Mesodermal cell (in vitro differentiated cells): ENCODE data around the gene DOCK4.
"Not testable (repeated sequence)": the region's sequence is repeated elsewhere in the genome, so short reads cannot be mapped to it uniquely, and the experiment has no call there.

Experiments
- H3K27ac ChIP-seq: 2 replicates; pipeline ENCODE4 v1.7.0; 2013; ENCODE audit warnings: mild to moderate bottlenecking, low read depth, low read length, moderate library complexity; ENCODE audit not compliant: severe bottlenecking
- H3K36me3 ChIP-seq: 2 replicates; pipeline ENCODE4 v1.7.1; 2013; ENCODE audit warnings: mild to moderate bottlenecking, low read length, moderate library complexity; ENCODE audit not compliant: control insufficient read depth, insufficient read depth
- H3K4me1 ChIP-seq: one replicate; pipeline ENCODE4 v1.7.1; 2013; ENCODE audit warnings: mild to moderate bottlenecking, low read length; ENCODE audit not compliant: insufficient read depth, control insufficient read depth, poor library complexity, severe bottlenecking
- H3K4me3 ChIP-seq: 2 replicates; pipeline ENCODE4 v1.7.0; 2013; ENCODE audit warnings: low read length, control low read depth, mild to moderate bottlenecking; ENCODE audit not compliant: insufficient read depth, poor library complexity, severe bottlenecking; ENCODE audit errors: extremely low read depth
- H3K9me3 ChIP-seq: 2 replicates; pipeline ENCODE4 v1.7.1; 2013; ENCODE audit warnings: mild to moderate bottlenecking, low read length, moderate library complexity; ENCODE audit not compliant: control insufficient read depth
- WGBS, 2 experiments: methylation state at CpG; one replicate each; pipeline ENCODE4 v1.1.5; 2013; ENCODE audit warnings: missing lambda C conversion rate in 2 of 2; ENCODE audit not compliant: insufficient coverage in 2 of 2; 5-methylcytosine and 5-hydroxymethylcytosine counted together

Gene DOCK4

DNA sequence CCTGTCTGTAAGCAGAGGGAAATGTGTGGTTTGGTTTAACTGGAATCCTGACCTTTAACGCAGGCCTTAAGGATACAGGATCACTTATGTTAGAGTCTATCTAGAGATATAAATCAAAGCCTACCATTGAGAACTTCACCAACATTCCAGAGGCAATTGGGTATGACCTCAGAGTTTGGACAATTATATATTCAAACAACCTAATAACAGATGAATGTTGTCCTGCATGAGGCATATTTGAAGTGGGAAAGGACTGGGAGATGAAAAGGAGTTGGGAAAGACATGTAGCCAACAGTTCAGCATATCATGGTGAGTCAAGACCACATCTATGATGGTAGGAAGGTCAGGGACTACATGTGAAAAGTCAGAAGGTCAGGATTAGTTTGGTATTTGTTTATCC is 274.2 kb downstream of the DOCK4 start:
- WGBS, 2 experiments, result no CpG with 5 or more reads among the region's 1 CpG
- Histone ChIP-seq H3K27ac (peak overlapping the region; percentile 95), H3K4me3 (no peak overlapping the region), H3K9me3 (no peaks in the 10 kb centered on the region), H3K4me1 (peaks cover 18% of the 10 kb centered on the region), H3K36me3 (peaks cover 31% of the 10 kb centered on the region)

DNA sequence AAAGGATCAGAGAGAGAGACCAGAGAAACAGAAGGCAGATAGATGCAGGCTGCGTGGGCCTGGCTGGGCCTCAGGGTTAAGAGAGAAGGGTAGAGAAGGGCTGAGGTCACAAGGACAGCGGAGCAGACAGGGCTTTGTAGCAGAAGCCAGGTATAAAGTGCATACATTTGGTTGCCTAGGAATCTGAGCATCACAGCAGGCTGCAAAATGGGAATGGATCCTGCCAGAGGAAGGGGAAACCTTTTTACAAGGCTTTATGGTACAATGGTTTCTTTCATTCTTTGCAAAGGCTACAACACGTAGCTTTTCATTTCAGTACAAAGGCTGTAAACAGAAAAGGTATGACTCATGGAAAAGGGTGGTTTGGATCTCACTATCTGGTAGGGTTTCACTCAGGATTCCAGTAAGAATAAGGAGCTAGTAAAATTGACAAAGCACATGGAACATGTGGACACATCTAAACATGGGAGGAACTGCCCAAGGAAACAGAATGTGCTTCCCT is 275.1 kb downstream of the DOCK4 start:
- H3K27ac ChIP-seq, result peak overlapping the region; percentile 95
- H3K4me3 ChIP-seq, result no peak overlapping the region
- H3K9me3 ChIP-seq, result no peaks in the 10 kb centered on the region
- peaks cover 22% of the 10 kb centered on the region for H3K36me3 ChIP-seq
- peaks cover 18% of the 10 kb centered on the region for H3K4me1 ChIP-seq
- 67% methylated on average over 2 to 3 of the region's 3 CpGs for WGBS, 2 experiments

DNA sequence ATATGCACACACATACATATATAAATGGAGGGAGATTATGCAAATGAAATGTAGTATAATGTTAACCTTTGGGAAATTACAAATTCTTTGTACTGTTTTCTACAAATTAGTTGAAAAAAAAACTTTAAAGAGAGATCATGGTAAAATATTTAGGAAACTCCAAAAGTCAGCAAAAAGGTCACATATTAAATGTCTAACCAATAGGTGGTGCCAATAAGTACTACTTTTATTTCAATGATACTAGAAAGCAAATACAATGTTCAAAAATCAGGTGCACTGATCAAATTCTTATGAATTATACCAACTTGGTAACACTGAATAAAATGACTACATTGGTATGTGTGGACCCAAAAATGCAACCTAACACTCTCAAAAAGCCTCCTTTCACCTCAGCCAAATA is 276.9 kb downstream of the DOCK4 start:
- Histone ChIP-seq H3K27ac (no peak overlapping the region), H3K36me3 (peaks cover 18% of the 10 kb centered on the region), H3K4me3 (no peak overlapping the region), H3K4me1 (peaks cover 18% of the 10 kb centered on the region), H3K9me3 (no peaks in the 10 kb centered on the region)

DNA sequence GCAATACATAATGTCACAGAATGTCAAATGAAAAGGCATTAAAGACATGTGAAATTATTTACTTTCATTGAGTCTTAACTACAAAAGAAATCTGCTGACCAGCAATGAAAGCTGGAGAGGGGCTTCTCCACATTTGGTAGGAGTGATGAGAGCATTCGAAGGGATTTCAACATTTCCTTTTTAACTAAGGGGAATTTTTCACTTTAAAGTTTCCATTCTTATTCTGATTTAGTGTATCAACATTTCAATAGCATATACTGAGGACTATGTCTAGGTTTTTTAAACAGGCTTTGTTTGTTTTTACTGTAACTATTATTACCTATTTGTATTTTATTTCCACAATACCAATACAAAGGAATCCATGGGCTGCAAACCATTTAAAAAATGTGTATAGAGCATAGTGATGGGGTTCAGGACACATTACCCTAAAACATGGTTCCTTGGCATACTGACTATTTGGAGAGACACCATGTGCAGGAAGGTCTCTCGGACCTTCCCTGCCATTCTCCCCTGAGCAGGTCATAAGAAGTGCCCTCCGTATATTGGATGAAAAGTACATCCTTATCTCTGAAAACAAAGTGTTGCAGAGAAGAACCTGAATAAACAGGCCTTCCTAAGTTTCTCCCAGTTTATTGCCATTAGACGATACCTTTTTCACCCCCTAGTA is 278.7 kb downstream of the DOCK4 start:
- Histone ChIP-seq H3K4me3 (no peak overlapping the region), H3K27ac (no peak overlapping the region), H3K9me3 (no peaks in the 10 kb centered on the region), H3K36me3 (peaks cover 12% of the 10 kb centered on the region), H3K4me1 (peaks cover 18% of the 10 kb centered on the region)
- WGBS, 2 experiments, result 77 to 90% methylated on average over 2 to 3 of the region's 4 CpGs

DNA sequence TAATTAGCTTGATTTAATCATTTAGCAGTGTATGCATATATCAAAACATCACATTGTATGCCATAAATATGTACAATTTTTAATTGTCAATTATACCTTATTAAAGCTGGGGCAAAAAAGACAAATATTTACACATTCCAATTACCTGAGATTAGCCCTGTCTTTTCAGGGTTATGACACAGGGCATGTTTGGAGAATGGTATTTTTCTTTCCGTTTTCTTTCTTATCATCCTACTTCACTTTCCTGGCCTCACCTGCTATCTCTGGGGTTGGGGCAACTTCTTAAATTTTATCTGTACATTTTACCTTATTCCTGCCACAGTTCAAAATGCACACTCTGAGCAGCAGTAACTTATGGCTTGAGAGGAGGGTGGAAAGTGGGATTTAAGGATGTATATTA is 285.9 kb downstream of the DOCK4 start:
- peak overlapping the region; percentile 77 for H3K27ac ChIP-seq
- WGBS, 2 experiments, result no CpG with 5 or more reads among the region's 1 CpG
- H3K9me3 ChIP-seq, result no peaks in the 10 kb centered on the region
- no peak overlapping the region for H3K4me3 ChIP-seq
- H3K4me1 ChIP-seq, result peaks cover 25% of the 10 kb centered on the region
- H3K36me3 ChIP-seq, result peaks cover 10% of the 10 kb centered on the region

DNA sequence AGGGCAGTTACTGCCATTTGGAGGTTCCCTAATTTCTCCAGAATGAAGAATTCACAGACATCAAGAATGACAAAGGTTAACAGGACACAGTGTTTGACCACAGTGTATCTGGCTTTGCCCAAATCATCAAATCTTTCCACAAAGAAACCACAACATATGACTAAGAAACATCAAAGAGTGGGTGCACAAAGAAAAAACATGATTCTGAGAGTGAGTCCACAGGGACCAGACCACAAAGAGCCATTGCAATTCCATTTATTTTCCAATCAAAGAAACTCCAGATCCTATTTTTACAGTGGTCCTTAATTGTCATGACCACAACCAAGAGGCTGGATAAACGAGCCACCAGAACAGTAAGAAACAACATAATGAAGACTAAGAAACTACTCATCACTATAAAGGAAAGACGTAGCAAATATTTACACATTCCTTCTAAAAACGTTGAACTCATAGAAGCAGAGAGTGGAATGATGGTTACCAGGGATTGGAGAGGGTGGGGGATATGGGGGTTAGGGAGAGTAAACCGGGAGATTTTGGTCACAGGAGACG is 286.5 kb downstream of the DOCK4 start:
- H3K27ac ChIP-seq, result peak overlapping the region; percentile 77
- peaks cover 25% of the 10 kb centered on the region for H3K4me1 ChIP-seq
- peaks cover 9% of the 10 kb centered on the region for H3K36me3 ChIP-seq
- H3K9me3 ChIP-seq, result no peaks in the 10 kb centered on the region
- WGBS, 2 experiments, result 76 to 100% methylated on average over 1 to 2 of the region's 5 CpGs
- no peak overlapping the region for H3K4me3 ChIP-seq

DNA sequence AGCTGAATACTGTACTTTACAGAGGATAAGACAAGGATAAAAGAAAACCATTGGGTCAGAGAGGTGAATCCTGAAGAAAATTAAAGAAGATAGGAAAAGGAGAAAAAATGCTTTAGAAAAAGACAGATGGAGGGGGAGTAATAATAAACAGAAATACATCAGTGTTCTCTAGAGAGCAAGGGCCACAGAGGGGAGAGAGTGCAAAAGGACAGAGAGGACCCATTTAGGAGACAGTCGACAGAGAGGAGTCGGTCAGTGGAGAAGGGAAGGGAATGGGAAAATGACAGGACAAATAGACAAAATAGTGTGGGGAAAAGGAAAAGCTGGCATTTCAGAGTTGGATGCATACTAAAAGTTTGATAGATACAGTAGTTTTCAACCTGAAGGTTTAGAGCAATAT is 287.0 kb downstream of the DOCK4 start:
- 77 to 100% methylated on average over 2 of the region's 2 CpGs for WGBS, 2 experiments
- no peak overlapping the region for H3K4me3 ChIP-seq
- peak overlapping the region; percentile 77 for H3K27ac ChIP-seq
- H3K36me3 ChIP-seq, result peaks cover 9% of the 10 kb centered on the region
- peaks cover 25% of the 10 kb centered on the region for H3K4me1 ChIP-seq
- H3K9me3 ChIP-seq, result no peaks in the 10 kb centered on the region

DNA sequence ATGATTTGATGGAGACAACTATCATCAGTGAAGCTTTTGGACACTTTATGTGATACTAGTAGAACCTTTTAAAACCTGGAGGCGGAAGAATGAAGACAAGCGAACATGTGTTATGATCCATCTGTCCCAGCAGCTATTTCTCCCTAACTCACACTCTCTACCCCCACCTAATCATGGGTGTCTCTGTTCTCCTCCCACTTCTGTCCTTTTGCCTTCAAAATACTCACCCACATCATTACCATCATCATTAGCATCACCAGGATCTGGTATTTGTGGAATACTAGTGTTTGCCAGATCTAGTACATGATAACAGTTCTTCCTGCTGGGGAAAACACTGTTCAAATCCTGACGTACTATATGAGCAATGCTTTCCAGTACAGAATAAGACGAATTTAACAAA is 287.7 kb downstream of the DOCK4 start:
- WGBS, 2 experiments, result 83 to 100% methylated on average over 2 of the region's 4 CpGs
- H3K4me1 ChIP-seq, result peaks cover 25% of the 10 kb centered on the region
- H3K4me3 ChIP-seq, result no peak overlapping the region
- no peaks in the 10 kb centered on the region for H3K9me3 ChIP-seq
- H3K36me3 ChIP-seq, result peaks cover 8% of the 10 kb centered on the region
- H3K27ac ChIP-seq, result peak overlapping the region; percentile 77

DNA sequence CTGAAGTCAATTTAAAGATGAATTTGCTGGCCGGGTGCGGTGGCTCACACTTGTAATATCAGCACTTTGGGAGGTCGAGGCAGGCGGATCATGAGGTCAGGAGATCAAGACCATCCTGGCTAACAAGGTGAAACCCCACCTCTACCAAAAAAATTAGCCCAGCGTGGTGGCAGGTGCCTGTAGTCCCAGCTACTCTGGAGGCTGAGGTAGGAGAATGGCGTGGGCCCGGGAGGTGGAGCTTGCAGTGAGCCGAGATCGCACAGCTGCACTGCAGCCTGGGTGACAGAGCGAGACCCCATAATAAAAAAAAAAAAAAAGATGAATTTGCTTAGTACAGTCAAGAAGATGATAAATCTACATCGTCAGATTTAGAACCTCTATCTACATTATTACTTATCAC is 288.8 kb downstream of the DOCK4 start:
- H3K9me3 ChIP-seq, H3K4me3 ChIP-seq, H3K27ac ChIP-seq: not testable (repeated sequence)
- H3K36me3 ChIP-seq, result peaks cover 11% of the 10 kb centered on the region
- 91 to 94% methylated on average over 7 to 8 of the region's 11 CpGs for WGBS, 2 experiments
- peaks cover 28% of the 10 kb centered on the region for H3K4me1 ChIP-seq

DNA sequence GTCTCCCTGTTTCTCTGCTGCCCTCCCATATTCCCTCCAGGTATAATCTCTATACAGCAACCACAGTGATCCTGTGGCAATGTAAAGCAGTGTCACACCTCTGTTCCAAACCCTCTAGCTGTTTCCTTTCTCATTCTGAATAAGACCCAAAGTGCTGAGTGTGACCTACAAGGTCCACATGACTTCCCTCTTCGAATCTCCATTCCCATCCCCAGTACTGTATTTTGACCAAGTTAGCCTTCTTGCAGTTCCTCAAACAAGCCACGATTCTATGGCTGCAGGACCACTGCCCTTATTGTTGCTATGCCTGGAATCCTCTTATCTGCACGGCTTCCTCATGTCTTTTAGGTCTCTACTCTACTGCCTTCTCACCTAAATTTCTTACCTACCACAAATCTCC is 291.9 kb downstream of the DOCK4 start:
- Histone ChIP-seq H3K36me3 (peaks cover 23% of the 10 kb centered on the region), H3K4me1 (peaks cover 14% of the 10 kb centered on the region), H3K4me3 (no peak overlapping the region), H3K9me3 (no peaks in the 10 kb centered on the region), H3K27ac (no peak overlapping the region)
- 84 to 90% methylated on average over 3 of the region's 3 CpGs for WGBS, 2 experiments

DNA sequence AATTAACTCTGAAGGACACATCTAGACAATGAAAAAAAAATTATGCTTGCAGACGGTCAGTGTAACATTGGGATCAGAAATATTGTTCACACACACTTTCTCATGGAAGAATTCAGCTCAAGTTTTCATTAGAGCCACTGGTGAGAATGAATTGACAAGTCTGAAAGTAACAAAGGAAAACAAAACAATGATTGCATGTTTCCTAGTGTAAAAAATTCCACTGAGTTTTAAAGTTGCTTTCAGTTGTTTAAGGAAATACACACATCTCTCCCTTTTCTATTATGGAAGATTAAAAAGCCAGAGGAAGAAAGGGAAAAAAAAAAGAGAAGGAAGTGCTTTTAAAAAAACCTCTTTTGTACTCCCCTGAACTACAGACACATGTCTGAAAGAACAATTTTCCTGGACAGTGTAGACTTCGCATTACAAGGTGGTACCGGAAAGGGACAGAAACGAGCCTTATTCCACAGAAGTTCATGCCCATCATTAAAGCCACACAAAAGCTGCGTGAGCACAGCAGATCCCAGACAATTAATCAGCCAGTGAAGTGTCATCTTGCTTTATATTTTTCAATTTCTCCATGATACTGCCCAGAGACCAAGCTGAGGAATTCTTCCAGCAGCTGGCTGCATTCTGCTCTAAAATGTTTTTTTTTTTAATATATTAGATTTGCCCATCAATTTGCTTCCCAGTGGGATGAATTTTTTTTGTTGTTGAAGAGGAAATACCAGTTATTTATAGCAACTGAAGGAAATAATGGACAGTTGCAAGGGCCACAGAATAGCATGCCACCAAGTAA is 294.8 kb downstream of the DOCK4 start:
- H3K9me3 ChIP-seq, result no peaks in the 10 kb centered on the region
- H3K4me3 ChIP-seq, result no peak overlapping the region
- 84 to 96% methylated on average over 4 of the region's 5 CpGs for WGBS, 2 experiments
- H3K27ac ChIP-seq, result peak overlapping the region; percentile 10
- peaks cover 5% of the 10 kb centered on the region for H3K4me1 ChIP-seq
- H3K36me3 ChIP-seq, result peaks cover 26% of the 10 kb centered on the region
